Endothelial cell of umbilical vein (primary cell): Measurements from ENCODE around the gene CBX5. TPM values are rescaled to one million over a fixed set of nuclear protein-coding genes. Genes with fewer than 3 reads are reported as not detected.

Experiments
- BruUV-seq: library from RNA; stranded (reverse); fragments of 400-500 nt; replicated peaks from 2 replicates; lab custom pipeline; 2021; lab: Mats Ljungman, UMichigan
- CTCF ChIA-PET: fragments of 300-600, 350-600 bp; sonication (Branson Sonifier 250); formaldehyde crosslinking; loops from one replicate; lab custom pipeline; 2021; ENCODE audit warnings: antibody characterized with exemption, inconsistent platforms; lab: Charles Lee
- POLR2A ChIA-PET: fragments of 300-600, 350-600 bp; sonication (Branson Sonifier 250); formaldehyde crosslinking; loops from one replicate; lab custom pipeline; 2021; ENCODE audit warnings: antibody characterized with exemption, inconsistent platforms; lab: Charles Lee
- DNase-seq: peaks from one replicate; pipeline ENCODE4 v3.0.0-alpha.2; 2011; ENCODE audit warnings: low read depth, low spot score
- FAIRE-seq: peaks from 2 replicates; lab custom pipeline; 2011; peaks lifted over from hg19 to GRCh38; lab: Jason Lieb, UNC
- H2AFZ ChIP-seq: 2 replicates; pipeline ENCODE4 v1.6.0; 2012; ENCODE audit warnings: low read depth, low read length, control low read depth, inconsistent platforms
- H3K27ac ChIP-seq: 2 replicates; pipeline ENCODE4 v1.5.1; 2011; ENCODE audit warnings: low read depth, mild to moderate bottlenecking, control low read depth, low read length, moderate library complexity; ENCODE audit not compliant: insufficient read depth
- H3K27me3 ChIP-seq, 2 experiments: 2 replicates each; pipeline versions ENCODE4 v1.6.0 to v1.6.1; 2011; ENCODE audit warnings: low read length in 2 of 2, mixed read lengths in 1 of 2; ENCODE audit not compliant: control insufficient read depth in 2 of 2, insufficient read depth in 2 of 2
- H3K36me3 ChIP-seq, 2 experiments: 2 replicates in 1 of 2; 3 replicates in 1 of 2; pipeline ENCODE4 v1.5.1; 2011; ENCODE audit warnings: low read length in 2 of 2, mild to moderate bottlenecking in 1 of 2, moderate library complexity in 1 of 2; ENCODE audit not compliant: control insufficient read depth in 2 of 2, insufficient read depth in 2 of 2; ENCODE audit errors: extremely low read depth in 1 of 2
- H3K4me1 ChIP-seq: 3 replicates; pipeline ENCODE4 v1.5.1; 2011; ENCODE audit warnings: mild to moderate bottlenecking, low read length; ENCODE audit not compliant: control insufficient read depth, insufficient read depth; ENCODE audit errors: extremely low read depth
- H3K4me2 ChIP-seq: 2 replicates; pipeline ENCODE4 v1.6.1; 2011; ENCODE audit warnings: low read length, control low read depth, mixed read lengths; ENCODE audit not compliant: insufficient read depth
- H3K4me3 ChIP-seq, 3 experiments: fragments of 200-600 bp in 1 of 3; sonication (generic), shearing (Covaris generic) in 1 of 3; replicated peaks in 1 of 3; 2 replicates each; pipeline ENCODE4 v1.5.1; 2011 to 2016; ENCODE audit warnings: control low read depth in 3 of 3, low read length in 3 of 3, mild to moderate bottlenecking in 2 of 3, inconsistent platforms in 1 of 3, low read depth in 1 of 3, moderate library complexity in 1 of 3; ENCODE audit not compliant: insufficient read depth in 1 of 3
- H3K79me2 ChIP-seq: 2 replicates; pipeline ENCODE4 v1.6.0; 2012; ENCODE audit warnings: low read length, inconsistent platforms; ENCODE audit not compliant: control insufficient read depth, insufficient read depth
- H3K9ac ChIP-seq: replicated peaks from 2 replicates; pipeline ENCODE3; 2011; ENCODE audit warnings: low read length, control low read depth; ENCODE audit not compliant: insufficient read depth; ENCODE audit errors: extremely low read depth
- H3K9me1 ChIP-seq: replicated peaks from 3 replicates; pipeline ENCODE4 v1.6.0; 2011; ENCODE audit warnings: mild to moderate bottlenecking, low read length; ENCODE audit not compliant: control insufficient read depth, insufficient read depth; ENCODE audit errors: extremely low read depth
- H3K9me3 ChIP-seq: replicated peaks from 2 replicates; pipeline ENCODE4 v1.5.1; 2012; ENCODE audit warnings: low read length, inconsistent platforms; ENCODE audit not compliant: control insufficient read depth, insufficient read depth
- H4K20me1 ChIP-seq: replicated peaks from 2 replicates; pipeline ENCODE3; 2011; ENCODE audit warnings: mild to moderate bottlenecking, low read length; ENCODE audit not compliant: control insufficient read depth, insufficient read depth; ENCODE audit errors: extremely low read depth
- EZH2 ChIP-seq: IDR thresholded peaks from 2 replicates; pipeline ENCODE4 v1.6.1; 2012; ENCODE audit warnings: borderline replicate concordance, low read depth, mild to moderate bottlenecking, moderate library complexity, low read length, inconsistent platforms; ENCODE audit not compliant: severe bottlenecking
- FOS ChIP-seq: IDR thresholded peaks from 2 replicates; pipeline ENCODE4 v1.6.1; 2011; ENCODE audit warnings: mild to moderate bottlenecking, low read length, moderate library complexity, borderline replicate concordance; ENCODE audit not compliant: insufficient read depth
- GATA2 ChIP-seq: IDR thresholded peaks from 2 replicates; pipeline ENCODE4 v1.7.0; 2011; ENCODE audit warnings: low read depth, mild to moderate bottlenecking, moderate library complexity, mixed read lengths, low read length; ENCODE audit not compliant: insufficient read length, insufficient read depth
- JUN ChIP-seq: IDR thresholded peaks from 2 replicates; pipeline ENCODE4 v1.6.1; 2011; ENCODE audit warnings: borderline replicate concordance, low read depth; ENCODE audit not compliant: insufficient read length, insufficient read depth
- MYC ChIP-seq: IDR thresholded peaks from one replicate; pipeline ENCODE4 v1.6.1; 2011; ENCODE audit warnings: mild to moderate bottlenecking, low read depth, low read length
- POLR2A ChIP-seq: IDR thresholded peaks from 2 replicates; pipeline ENCODE4 v1.6.1; 2012; ENCODE audit warnings: low read depth, mild to moderate bottlenecking, control low read depth, low read length
- POLR2AphosphoS5 ChIP-seq: IDR thresholded peaks from 2 replicates; pipeline ENCODE4 v1.6.1; 2012; ENCODE audit warnings: low read depth, mild to moderate bottlenecking, control low read depth, low read length, moderate library complexity; ENCODE audit not compliant: insufficient read depth
- dilution Hi-C: fragments of 300-500 bp; cut with MboI; formaldehyde crosslinking; loops from one replicate; pipeline ENCODE4 v1.15.0; 2019; ENCODE audit warnings: low sequenced_read_pairs; ENCODE audit not compliant: extremely low pct_ligation_motif_present
- intact Hi-C: fragments of 100-400 bp; cut with micrococcal nuclease; formaldehyde crosslinking; loops from one replicate; pipeline ENCODE4 v1.10.0; 2022
- polyA plus RNA-seq, 4 experiments: library from polyadenylated mRNA; depleted of rRNA in 3 of 4; stranded (reverse) in 3 of 4; unstranded in 1 of 4; fragments of >200 nt; gene quantifications; 2 replicates each; pipeline versions ENCODE4 v1.2.1 to v1.2.3, GENCODE V29; 2011 to 2012; ENCODE audit warnings: missing spikeins in 1 of 4
- total RNA-seq: library from RNA; stranded (reverse); gene quantifications from 2 replicates; pipeline ENCODE4 v1.2.3, GENCODE V29; 2021
- TF ChIP-seq, protein P1 (sequence below): IDR thresholded peaks from 2 replicates; pipeline ENCODE4 v1.6.1; 2011; ENCODE audit not compliant: insufficient read depth, insufficient read length
- TF ChIP-seq, protein P2 (sequence below), 2 donors: IDR thresholded peaks; 1 replicate in 1 of 2; 2 replicates in 1 of 2; pipeline ENCODE4 v1.5.1; 2011; ENCODE audit warnings: low read length in 2 of 2, mild to moderate bottlenecking in 2 of 2, moderate library complexity in 2 of 2, control low read depth in 1 of 2, inconsistent platforms in 1 of 2, low read depth in 1 of 2; ENCODE audit not compliant: insufficient read depth in 1 of 2; ENCODE audit errors: extremely low read depth in 1 of 2

CBX5 gene
- total and polyA plus RNA-seq, 2 donors (not counting 3 experiments of a cell fraction or from before 2014, with no cell fraction given) = 22.8 to 111 TPM

DNA sequence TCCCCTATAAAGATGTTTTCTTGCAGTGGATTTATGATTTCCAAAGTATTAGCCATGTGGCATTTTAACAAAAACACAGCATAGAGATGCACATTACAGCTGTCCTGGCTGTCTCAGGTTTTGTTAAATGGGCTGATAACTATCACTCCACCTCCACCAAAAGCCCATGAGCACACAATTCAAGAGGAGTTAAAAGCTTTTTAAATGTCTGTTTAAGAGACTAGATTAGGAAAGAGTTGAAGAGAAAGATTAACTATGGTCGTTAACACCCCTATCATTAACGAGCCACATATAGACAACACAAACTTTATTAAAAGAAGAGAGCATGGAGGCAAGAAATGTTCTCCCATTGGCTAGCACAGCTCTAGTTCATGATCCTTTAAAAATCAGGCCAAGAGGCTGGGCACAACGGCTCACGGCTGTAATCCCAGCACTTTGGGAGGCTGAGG is 14.5 kb downstream of the CBX5 start:
- intact Hi-C loops (no loop called here), dilution Hi-C loops (no loop called here)
- DNase-seq (no peak), FAIRE-seq (no peak)
- Histone ChIP-seq H3K27me3 (no peaks in the 10 kb centered on the region), H4K20me1 (no peaks in the 10 kb centered on the region), H2AFZ (no peak overlapping the region), H3K36me3 (no peaks in the 10 kb centered on the region), H3K4me2 (no peak overlapping the region), H3K9ac (no peak overlapping the region), H3K27ac (no peak overlapping the region), H3K9me1 (no peaks in the 10 kb centered on the region), H3K79me2 (peaks cover 26% of the 10 kb centered on the region), H3K9me3 (no peaks in the 10 kb centered on the region), H3K4me1 (peaks cover 15% of the 10 kb centered on the region), H3K4me3 (no peak overlapping the region)
- BruUV-seq = no TSS peak
- CTCF ChIA-PET = interaction anchor here (1.1 to 1.5 kb wide), 4 partner anchors 14 to 51 kb away, joined by 3 to 7 read pairs (median 4); partner anchors contain the start of gene CBX5
- POLR2A ChIA-PET = interaction anchor here (0.7 to 1.5 kb wide), 2 partner anchors 15 to 60 kb away, joined by 5 to 7 read pairs; partner anchors contain the start of genes CBX5, COPZ1 and HNRNPA1
- TF ChIP-seq POLR2AphosphoS5 (no peak), FOS (no peak), MYC (no peak), JUN (no peak), EZH2 (no peak), POLR2A (no peak), GATA2 (no peak)
- TF ChIP-seq, protein P1, sequence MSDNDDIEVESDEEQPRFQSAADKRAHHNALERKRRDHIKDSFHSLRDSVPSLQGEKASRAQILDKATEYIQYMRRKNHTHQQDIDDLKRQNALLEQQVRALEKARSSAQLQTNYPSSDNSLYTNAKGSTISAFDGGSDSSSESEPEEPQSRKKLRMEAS = no peak
- TF ChIP-seq, protein P2, sequence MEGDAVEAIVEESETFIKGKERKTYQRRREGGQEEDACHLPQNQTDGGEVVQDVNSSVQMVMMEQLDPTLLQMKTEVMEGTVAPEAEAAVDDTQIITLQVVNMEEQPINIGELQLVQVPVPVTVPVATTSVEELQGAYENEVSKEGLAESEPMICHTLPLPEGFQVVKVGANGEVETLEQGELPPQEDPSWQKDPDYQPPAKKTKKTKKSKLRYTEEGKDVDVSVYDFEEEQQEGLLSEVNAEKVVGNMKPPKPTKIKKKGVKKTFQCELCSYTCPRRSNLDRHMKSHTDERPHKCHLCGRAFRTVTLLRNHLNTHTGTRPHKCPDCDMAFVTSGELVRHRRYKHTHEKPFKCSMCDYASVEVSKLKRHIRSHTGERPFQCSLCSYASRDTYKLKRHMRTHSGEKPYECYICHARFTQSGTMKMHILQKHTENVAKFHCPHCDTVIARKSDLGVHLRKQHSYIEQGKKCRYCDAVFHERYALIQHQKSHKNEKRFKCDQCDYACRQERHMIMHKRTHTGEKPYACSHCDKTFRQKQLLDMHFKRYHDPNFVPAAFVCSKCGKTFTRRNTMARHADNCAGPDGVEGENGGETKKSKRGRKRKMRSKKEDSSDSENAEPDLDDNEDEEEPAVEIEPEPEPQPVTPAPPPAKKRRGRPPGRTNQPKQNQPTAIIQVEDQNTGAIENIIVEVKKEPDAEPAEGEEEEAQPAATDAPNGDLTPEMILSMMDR (IDR thresholded peaks at IDR 0.05; ENCODE audit: extremely low read depth in 1 of 2, insufficient read depth in 1 of 2, low read depth in 1 of 2, low read length in 2 of 2) = no peak
